Lung (tissue), 12 donors: ENCODE measurements around the gene RUVBL2. TPM values are rescaled to one million over a fixed set of nuclear protein-coding genes. Genes with fewer than 3 reads are reported as not detected.

Source experiments
- ATAC-seq: fragments of 200-7000 bp; cut with Tn5 transposase; one replicate; pipeline ENCODE4 v1.9.1; 2020; ENCODE audit warnings: moderate number of reproducible peaks; ENCODE audit not compliant: insufficient read depth, low FRiP score
- DNase-seq, 3 donors: peaks; one replicate each; pipeline ENCODE4 v3.0.0-alpha.2; 2013 to 2017
- H3K27ac ChIP-seq, 2 donors: one replicate each; pipeline ENCODE4 v1.5.1; 2013; ENCODE audit warnings: mild to moderate bottlenecking in 2 of 2, moderate library complexity in 2 of 2, control low read depth in 1 of 2, inconsistent platforms in 1 of 2, low read depth in 1 of 2, low read length in 1 of 2
- H3K27me3 ChIP-seq, 3 donors: one replicate each; pipeline ENCODE4 v1.5.1; 2013; ENCODE audit warnings: low read length in 2 of 3; ENCODE audit not compliant: control insufficient read depth in 3 of 3, insufficient read depth in 3 of 3
- H3K36me3 ChIP-seq, 4 donors: one replicate each; pipeline ENCODE4 v1.5.1; 2013; ENCODE audit warnings: low read length in 4 of 4, mild to moderate bottlenecking in 1 of 4, moderate library complexity in 1 of 4; ENCODE audit not compliant: control insufficient read depth in 4 of 4, insufficient read depth in 4 of 4
- H3K4me1 ChIP-seq, 5 donors: one replicate each; pipeline ENCODE4 v1.5.1; 2013; ENCODE audit warnings: low read length in 5 of 5, mild to moderate bottlenecking in 2 of 5, moderate library complexity in 1 of 5; ENCODE audit not compliant: control insufficient read depth in 5 of 5, insufficient read depth in 5 of 5
- H3K4me3 ChIP-seq: one replicate; pipeline ENCODE4 v1.5.1; 2013; ENCODE audit warnings: mild to moderate bottlenecking, control low read depth, moderate library complexity
- H3K9ac ChIP-seq, 2 donors: one replicate each; pipeline ENCODE4 v1.5.1; 2013; ENCODE audit warnings: low read length in 2 of 2, control low read depth in 1 of 2; ENCODE audit not compliant: insufficient read depth in 1 of 2
- H3K9me3 ChIP-seq, 4 donors: one replicate each; pipeline ENCODE4 v1.5.1; 2013; ENCODE audit warnings: low read length in 3 of 4, mild to moderate bottlenecking in 1 of 4, moderate library complexity in 1 of 4; ENCODE audit not compliant: control insufficient read depth in 4 of 4, insufficient read depth in 3 of 4
- CTCF ChIP-seq: IDR thresholded peaks from 2 replicates; pipeline ENCODE4 v1.5.1; 2012; ENCODE audit warnings: mild to moderate bottlenecking; ENCODE audit errors: control extremely low read depth, extremely low read depth
- WGBS, 2 donors: extraction: QIAGEN DNeasy Blood & Tissue Kit; methylation state at CpG; one replicate each; pipeline ENCODE4 v1.1.7; 2013; 5-methylcytosine and 5-hydroxymethylcytosine counted together
- polyA plus RNA-seq, 2 donors: library from polyadenylated mRNA; stranded (reverse); fragments of 200-250 nt; gene quantifications; one replicate each; pipeline ENCODE4 v1.2.1, GENCODE V29; 2013
- total RNA-seq, 2 donors: library from RNA; depleted of rRNA in 1 of 2; stranded (reverse); fragments of >200 nt in 1 of 2; gene quantifications; one replicate each; pipeline ENCODE4 v1.2.1, GENCODE V29; 2014 to 2021
- donor health status: control.
- donor health status: control.
- donor health status: Bipolar disorder and iron deficiency.
- donor health status: healthy.
- donor health status: DM: yes; HTN: yes; CAD: no.

The RUVBL2 gene
- total and polyA plus RNA-seq, 4 donors = 80.7 to 112 (median 96.8) TPM

DNA sequence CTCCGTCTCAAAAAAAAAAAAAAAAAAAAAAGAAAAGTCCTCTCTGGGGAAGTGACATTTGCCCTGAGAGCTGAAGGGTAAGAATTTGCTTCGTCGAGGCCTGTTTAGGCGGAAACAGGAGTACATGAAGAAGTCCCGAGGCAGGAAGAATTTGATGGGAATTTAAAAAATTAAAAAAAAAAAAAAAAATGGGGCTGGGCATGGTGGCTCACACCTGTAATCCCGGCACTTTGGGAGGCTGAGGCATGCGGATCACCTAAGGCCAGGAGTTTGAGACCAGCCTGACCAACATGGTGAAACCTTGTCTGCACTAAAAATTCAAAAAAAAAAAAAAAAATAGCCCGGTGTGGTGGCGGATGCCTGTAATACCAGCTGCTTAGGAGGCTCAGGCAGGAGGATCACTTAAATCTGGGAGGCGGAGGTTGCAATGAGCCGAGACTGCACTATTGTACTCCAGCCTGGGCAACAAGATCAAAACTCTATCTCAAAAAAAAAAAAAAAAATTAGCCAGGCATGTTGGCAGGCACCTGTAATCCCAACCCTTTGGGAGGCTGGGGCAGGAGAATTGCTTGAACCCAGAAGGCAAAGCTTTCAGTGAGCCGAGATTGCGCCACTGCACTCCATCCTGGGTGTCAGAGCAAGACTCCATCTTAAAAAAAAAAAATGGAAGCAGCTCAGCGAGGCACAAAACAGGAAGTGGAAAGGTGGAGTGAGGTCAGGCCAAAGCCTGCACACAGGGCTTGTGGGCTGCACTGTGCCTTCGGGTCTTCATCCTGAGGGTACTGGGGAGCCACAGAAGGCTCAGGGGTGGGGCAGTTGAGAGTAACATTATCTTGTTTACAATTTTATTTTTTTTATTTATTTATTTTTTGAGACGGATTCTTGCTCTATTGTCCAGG is 34.1 kb upstream of the RUVBL2 start:
- H3K27me3 ChIP-seq = no peaks in the 10 kb centered on the region
- DNase-seq (no peak), ATAC-seq (no peak)
- H3K36me3 ChIP-seq = peaks cover 0 to 7% (median under 1%) of the 10 kb centered on the region in 4 donors
- WGBS, 2 donors = 70 to 81% methylated on average over 16 of the region's 16 CpGs
- no peak overlapping the region for H3K4me3 ChIP-seq
- no peaks in the 10 kb centered on the region for H3K9me3 ChIP-seq
- TF ChIP-seq CTCF = no peak
- peaks cover 4 to 33% (median 11%) of the 10 kb centered on the region in 5 donors for H3K4me1 ChIP-seq
- H3K27ac ChIP-seq = no peak overlapping the region
- H3K9ac ChIP-seq = no peak overlapping the region

- no peak overlapping the region for H3K27ac ChIP-seq
- TF ChIP-seq CTCF = no peak
- H3K36me3 ChIP-seq = peaks cover 0 to 7% (median 4%) of the 10 kb centered on the region in 4 donors
- peaks cover 5 to 27% (median 12%) of the 10 kb centered on the region in 5 donors for H3K4me1 ChIP-seq
- no peak for DNase-seq
- no peak for ATAC-seq
- no peaks in the 10 kb centered on the region for H3K9me3 ChIP-seq
- 88 to 90% methylated on average over 19 of the region's 19 CpGs for WGBS, 2 donors
- no peak overlapping the region for H3K9ac ChIP-seq
- no peaks in the 10 kb centered on the region for H3K27me3 ChIP-seq
- no peak overlapping the region for H3K4me3 ChIP-seq
Measured at GRCh38 chr19:48961051-48961649, 32.5 kb upstream of the RUVBL2 start.

GRCh38 chr19:48961673-48962028 is 32.0 kb upstream of the RUVBL2 start:
- H3K4me3 ChIP-seq = no peak overlapping the region
- H3K27ac ChIP-seq = peak overlapping the region in 1 of 2 donors; percentile 92
- WGBS, 2 donors = 87% methylated on average over 12 of the region's 12 CpGs
- TF ChIP-seq CTCF = no peak
- H3K27me3 ChIP-seq = no peaks in the 10 kb centered on the region
- peaks cover 5 to 31% (median 16%) of the 10 kb centered on the region in 5 donors for H3K4me1 ChIP-seq
- peaks cover 0 to 10% (median 6%) of the 10 kb centered on the region in 4 donors for H3K36me3 ChIP-seq
- H3K9me3 ChIP-seq = no peaks in the 10 kb centered on the region
- ATAC-seq (no peak), DNase-seq (no peak)
- no peak overlapping the region for H3K9ac ChIP-seq
